ENCODE results near the gene HSPA14. TPM values are rescaled to one million over a fixed set of nuclear protein-coding genes. Genes with fewer than 3 reads are reported as not detected.

HSPA14 gene
- total and polyA plus RNA-seq, 10 of the 15 experiments (the other 5 are each of a cell fraction or from before 2014, with no cell fraction given) = 26.6 to 56.1 (median 34.3) TPM

DNA sequence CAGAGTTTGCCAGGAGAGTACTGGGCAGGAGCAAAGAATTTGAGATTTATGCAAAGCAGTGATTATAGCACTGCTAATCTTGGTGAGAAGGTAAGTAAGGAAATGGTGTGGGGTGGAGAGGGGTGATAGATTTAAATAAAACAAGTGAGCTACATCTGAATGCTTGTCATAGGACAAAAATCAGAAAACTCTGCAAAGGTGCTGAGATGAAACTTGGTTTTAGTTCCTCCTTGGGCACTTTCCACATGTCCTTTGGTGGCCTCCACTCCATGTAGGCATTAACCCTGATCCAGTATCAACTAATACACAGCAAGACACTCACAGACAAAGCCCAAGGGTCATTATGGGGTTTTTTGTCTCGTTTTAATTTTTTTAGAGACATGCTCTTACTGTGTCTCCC is 37.7 kb upstream of the HSPA14 start:
- no peaks in the 10 kb centered on the region for H3K79me2 ChIP-seq (ENCODE audit: control insufficient read depth, insufficient read depth, low read length)
- no peak overlapping the region for H3K27ac ChIP-seq (ENCODE audit: control insufficient read depth, insufficient read depth)
- H2AFZ ChIP-seq (ENCODE audit: control insufficient read depth, low read depth, low read length) = no peak overlapping the region
- FAIRE-seq (no peak), DNase-seq (ENCODE audit: low read depth, low spot score) (no peak), ATAC-seq (peak; percentile 53)
- in situ Hi-C loops (cut with MboI) = no loop called here
- 0 out of 2 replicates have a peak, but pooled peaks cover 5% of the 10 kb centered on the region for H3K4me1 ChIP-seq (ENCODE audit: control insufficient read depth, insufficient read depth, low read length)
- no peaks in the 10 kb centered on the region for H4K20me1 ChIP-seq (ENCODE audit: control insufficient read depth, insufficient read depth)
- H3K27me3 ChIP-seq (replicated peaks in 1 of 2; ENCODE audit: control insufficient read depth in 2 of 2, insufficient read depth in 2 of 2, low read length in 1 of 2) = no peaks in the 10 kb centered on the region
- no peak overlapping the region for H3K9ac ChIP-seq (ENCODE audit: control insufficient read depth, insufficient read depth, low read length)
- TF ChIP-seq STAT1 (conservative IDR thresholded peaks at IDR 0.05) = no peak
- TF ChIP-seq, protein P1, sequence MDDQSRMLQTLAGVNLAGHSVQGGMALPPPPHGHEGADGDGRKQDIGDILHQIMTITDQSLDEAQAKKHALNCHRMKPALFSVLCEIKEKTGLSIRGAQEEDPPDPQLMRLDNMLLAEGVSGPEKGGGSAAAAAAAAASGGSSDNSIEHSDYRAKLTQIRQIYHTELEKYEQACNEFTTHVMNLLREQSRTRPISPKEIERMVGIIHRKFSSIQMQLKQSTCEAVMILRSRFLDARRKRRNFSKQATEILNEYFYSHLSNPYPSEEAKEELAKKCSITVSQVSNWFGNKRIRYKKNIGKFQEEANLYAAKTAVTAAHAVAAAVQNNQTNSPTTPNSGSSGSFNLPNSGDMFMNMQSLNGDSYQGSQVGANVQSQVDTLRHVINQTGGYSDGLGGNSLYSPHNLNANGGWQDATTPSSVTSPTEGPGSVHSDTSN (IDR thresholded peaks at IDR 0.05; ENCODE audit: insufficient replicate concordance, low read depth, low read length) = no peak
- TF ChIP-seq MEF2A (IDR thresholded peaks at IDR 0.05; ENCODE audit: insufficient read depth, low read depth, low read length) = no peak
- no peak for TF ChIP-seq MEF2B (IDR thresholded peaks at IDR 0.05; ENCODE audit: partially characterized antibody, poor library complexity, severe bottlenecking)
- ChIA-PET CTCF (no interaction called here), RAD21 (ENCODE audit: unreplicated experiment) (no interaction called here), POLR2A (no interaction called here), SMC1A (ENCODE audit: uncharacterized antibody, unreplicated experiment) (interaction anchor here (1.0 kb wide), 1 partner anchor 60 kb away, joined by 3 read pairs; no protein-coding TSS in a partner anchor)
- H3K4me2 ChIP-seq (ENCODE audit: control insufficient read depth, insufficient read depth) = peak overlapping the region; percentile 2; the same call in 1 of the 2 replicates
- H3K4me3 ChIP-seq = no peak overlapping the region
- no peaks in the 10 kb centered on the region for H3K36me3 ChIP-seq (ENCODE audit: control insufficient read depth in 2 of 2, insufficient read depth in 2 of 2, low read length in 1 of 2)
- intact Hi-C loops (cut with micrococcal nuclease; ENCODE audit: unreplicated experiment) = no loop called here
- WGBS (ENCODE audit: insufficient coverage, insufficient replicate concordance, low lambda C conversion rate, missing lambda C conversion rate) = 0% methylated on average over 1 of the region's 1 CpG
- BruUV-seq (replicated peaks) = no TSS peak
- H3K9me3 ChIP-seq (replicated peaks; ENCODE audit: control insufficient read depth, insufficient read depth, low read length) = no peaks in the 10 kb centered on the region

DNA sequence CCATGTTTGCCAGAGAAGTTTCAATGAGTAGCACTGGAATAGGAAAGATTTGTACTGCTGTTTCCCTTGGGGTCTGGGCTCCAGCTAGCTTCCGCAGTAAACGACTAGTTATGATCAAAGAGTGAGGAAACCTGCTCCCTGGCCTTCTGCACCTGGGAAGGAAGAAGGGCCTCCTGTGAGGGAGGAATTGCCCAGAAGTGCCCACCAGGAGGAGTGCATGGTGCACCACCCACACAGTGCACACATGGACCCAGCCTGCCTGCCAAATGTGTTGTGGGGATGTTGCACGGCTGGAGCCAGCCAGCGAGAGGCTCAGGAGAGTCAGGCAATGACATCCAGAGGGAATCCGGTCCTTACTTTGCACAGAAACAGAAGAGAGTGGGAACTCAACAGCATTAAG is 36.4 kb upstream of the HSPA14 start:
- FAIRE-seq = no peak
- 36% methylated on average over 5 of the region's 5 CpGs for WGBS (ENCODE audit: insufficient coverage, insufficient replicate concordance, low lambda C conversion rate, missing lambda C conversion rate)
- no peaks in the 10 kb centered on the region for H3K27me3 ChIP-seq (replicated peaks in 1 of 2; ENCODE audit: control insufficient read depth in 2 of 2, insufficient read depth in 2 of 2, low read length in 1 of 2)
- H3K36me3 ChIP-seq (ENCODE audit: control insufficient read depth in 2 of 2, insufficient read depth in 2 of 2, low read length in 1 of 2) = no peaks in the 10 kb centered on the region
- H3K4me3 ChIP-seq = no peak overlapping the region
- 0 out of 2 replicates have a peak, but pooled peaks cover 5% of the 10 kb centered on the region for H3K4me1 ChIP-seq (ENCODE audit: control insufficient read depth, insufficient read depth, low read length)
- no peak for DNase-seq (ENCODE audit: low read depth, low spot score)
- ChIA-PET CTCF (interaction anchor here (1.0 kb wide), 1 partner anchor 264 kb away, joined by 4 read pairs; no protein-coding TSS in a partner anchor), POLR2A (no interaction called here), SMC1A (ENCODE audit: uncharacterized antibody, unreplicated experiment) (interaction anchor here (0.6 to 1.4 kb wide), 3 partner anchors 11 to 75 kb away, joined by 3 read pairs; no protein-coding TSS in a partner anchor), RAD21 (ENCODE audit: unreplicated experiment) (no interaction called here)
- in situ Hi-C loops (cut with MboI) = no loop called here
- no TSS peak for BruUV-seq (replicated peaks)
- intact Hi-C loops (cut with micrococcal nuclease; ENCODE audit: unreplicated experiment) = no loop called here
- H3K9me3 ChIP-seq (replicated peaks; ENCODE audit: control insufficient read depth, insufficient read depth, low read length) = no peaks in the 10 kb centered on the region
- no peak for ATAC-seq
- H4K20me1 ChIP-seq (ENCODE audit: control insufficient read depth, insufficient read depth) = no peaks in the 10 kb centered on the region
- H2AFZ ChIP-seq (ENCODE audit: control insufficient read depth, low read depth, low read length) = no peak overlapping the region
- H3K27ac ChIP-seq (ENCODE audit: control insufficient read depth, insufficient read depth) = no peak overlapping the region
- no peak overlapping the region for H3K9ac ChIP-seq (ENCODE audit: control insufficient read depth, insufficient read depth, low read length)
- H3K4me2 ChIP-seq (ENCODE audit: control insufficient read depth, insufficient read depth) = no peak overlapping the region
- H3K79me2 ChIP-seq (ENCODE audit: control insufficient read depth, insufficient read depth, low read length) = no peaks in the 10 kb centered on the region
- TF ChIP-seq EGR1 (IDR thresholded peaks at IDR 0.05; ENCODE audit: borderline replicate concordance in 1 of 2, low read depth in 2 of 2, low read length in 2 of 2) = no peak
- no peak for TF ChIP-seq ZSCAN29 (IDR thresholded peaks at IDR 0.05)
- TF ChIP-seq, protein P2, sequence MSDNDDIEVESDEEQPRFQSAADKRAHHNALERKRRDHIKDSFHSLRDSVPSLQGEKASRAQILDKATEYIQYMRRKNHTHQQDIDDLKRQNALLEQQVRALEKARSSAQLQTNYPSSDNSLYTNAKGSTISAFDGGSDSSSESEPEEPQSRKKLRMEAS (IDR thresholded peaks at IDR 0.05; ENCODE audit: low read depth, low read length) = no peak
- no peak for TF ChIP-seq SRF (IDR thresholded peaks at IDR 0.05; ENCODE audit: low read depth in 2 of 2, low read length in 2 of 2)
- no peak for TF ChIP-seq BCL11A (IDR thresholded peaks at IDR 0.05; ENCODE audit: low read depth, low read length)
- TF ChIP-seq SUPT20H (IDR thresholded peaks at IDR 0.05; ENCODE audit: borderline replicate concordance, control insufficient read depth, low read depth, low read length) = no peak
- no peak for TF ChIP-seq TCF12 (IDR thresholded peaks at IDR 0.05; ENCODE audit: low read depth, low read length)
- no peak for TF ChIP-seq ZNF24 (IDR thresholded peaks at IDR 0.05)
- no peak for TF ChIP-seq DPF2 (IDR thresholded peaks at IDR 0.05)
- TF ChIP-seq BRCA1 (IDR thresholded peaks at IDR 0.05; ENCODE audit: low read depth, low read length) = no peak

Data from GM12878 (cell line).